ENCODE results near the gene ZMAT5.

The ZMAT5 gene

GRCh38 chr22:29780748-29781676 lies 14.2 kb upstream of the ZMAT5 start:
- Mint-ChIP-seq H3K4me3 (no peak overlapping the region), H3K9me3 (no peaks in the 10 kb centered on the region), H3K27ac (peak overlapping the region in 1 of 2 donors; percentile 9), H3K36me3 (ENCODE audit: insufficient read depth) (peaks cover 4% of the 10 kb centered on the region), H3K27me3 (no peaks in the 10 kb centered on the region), H3K4me1 (ENCODE audit: low read depth in 2 of 2) (no peaks in the 10 kb centered on the region)
- no peak for DNase-seq
- no peak for ATAC-seq (replicated peaks)

- DNase-seq: no peak
- Mint-ChIP-seq H3K4me1 (ENCODE audit: low read depth in 2 of 2) (no peaks in the 10 kb centered on the region), H3K27me3 (no peaks in the 10 kb centered on the region), H3K9me3 (no peaks in the 10 kb centered on the region), H3K27ac (no peak overlapping the region), H3K4me3 (no peak overlapping the region), H3K36me3 (ENCODE audit: insufficient read depth) (no peaks in the 10 kb centered on the region)
- ATAC-seq (replicated peaks): no peak
Observed at GRCh38 chr22:29780220-29780619, 13.4 kb upstream of the ZMAT5 start.

GRCh38 chr22:29773233-29773632 lies 6.4 kb upstream of the ZMAT5 start:
- peaks cover 4 to 9% of the 10 kb centered on the region in 2 donors for H3K4me1 Mint-ChIP-seq (ENCODE audit: low read depth in 2 of 2)
- DNase-seq (no peak), ATAC-seq (replicated peaks) (no peak)
- H3K36me3 Mint-ChIP-seq (ENCODE audit: insufficient read depth): peaks cover 16% of the 10 kb centered on the region
- no peak overlapping the region for H3K4me3 Mint-ChIP-seq
- H3K27ac Mint-ChIP-seq: no peak overlapping the region
- H3K9me3 Mint-ChIP-seq: no peaks in the 10 kb centered on the region
- H3K27me3 Mint-ChIP-seq: no peaks in the 10 kb centered on the region

- Mint-ChIP-seq H3K27ac (no peak overlapping the region), H3K4me3 (no peak overlapping the region), H3K9me3 (no peaks in the 10 kb centered on the region), H3K36me3 (ENCODE audit: insufficient read depth) (peaks cover 23% of the 10 kb centered on the region), H3K27me3 (no peaks in the 10 kb centered on the region), H3K4me1 (ENCODE audit: low read depth in 2 of 2) (peaks cover 15 to 19% of the 10 kb centered on the region in 2 donors)
- ATAC-seq (replicated peaks) (no peak), DNase-seq (no peak)
Observed at GRCh38 chr22:29772170-29772641, 5.4 kb upstream of the ZMAT5 start.

GRCh38 chr22:29769723-29770321 lies 3.0 kb upstream of the ZMAT5 start:
- peaks cover 36 to 37% of the 10 kb centered on the region in 2 donors for H3K4me1 Mint-ChIP-seq (ENCODE audit: low read depth in 2 of 2)
- ATAC-seq (replicated peaks) (no peak), DNase-seq (no peak)
- H3K27ac Mint-ChIP-seq: no peak overlapping the region
- H3K4me3 Mint-ChIP-seq: no peak overlapping the region
- no peaks in the 10 kb centered on the region for H3K27me3 Mint-ChIP-seq
- peaks cover 33% of the 10 kb centered on the region for H3K36me3 Mint-ChIP-seq (ENCODE audit: insufficient read depth)
- no peaks in the 10 kb centered on the region for H3K9me3 Mint-ChIP-seq

- H3K4me3 Mint-ChIP-seq: peak overlapping the region; percentile 99 to 100
- peaks cover 36 to 38% of the 10 kb centered on the region in 2 donors for H3K4me1 Mint-ChIP-seq (ENCODE audit: low read depth in 2 of 2)
- H3K27me3 Mint-ChIP-seq: no peaks in the 10 kb centered on the region
- H3K27ac Mint-ChIP-seq: peak overlapping the region; percentile 99
- no peaks in the 10 kb centered on the region for H3K9me3 Mint-ChIP-seq
- ATAC-seq (replicated peaks) (no peak), DNase-seq (no peak)
- H3K36me3 Mint-ChIP-seq (ENCODE audit: insufficient read depth): peaks cover 33% of the 10 kb centered on the region
Observed at GRCh38 chr22:29768052-29768693, 1.4 kb upstream of the ZMAT5 start.

GRCh38 chr22:29767171-29768051 lies 604 bp upstream of the ZMAT5 start, which contains the start of gene UQCR10:
Gene UQCR10 (plus strand): TSS chr22:29767369. CDS start chr22:29767399, 30 bp downstream.
- ATAC-seq (replicated peaks) (peak; percentile 79), DNase-seq (peak; percentile 84 to 91 (median 89))
- Mint-ChIP-seq H3K36me3 (ENCODE audit: insufficient read depth) (peaks cover 33% of the 10 kb centered on the region), H3K27ac (peak within 1 kb of the TSS; percentile 99), H3K9me3 (no peaks in the 10 kb centered on the region), H3K4me3 (peak within 1 kb of the TSS; percentile 99 to 100), H3K27me3 (no peaks in the 10 kb centered on the region), H3K4me1 (ENCODE audit: low read depth in 2 of 2) (peaks cover 36 to 38% of the 10 kb centered on the region in 2 donors)

- DNase-seq (no peak), ATAC-seq (replicated peaks) (no peak)
- peaks cover 32% of the 10 kb centered on the region for H3K36me3 Mint-ChIP-seq (ENCODE audit: insufficient read depth)
- H3K27me3 Mint-ChIP-seq: no peaks in the 10 kb centered on the region
- peaks cover 36 to 38% of the 10 kb centered on the region in 2 donors for H3K4me1 Mint-ChIP-seq (ENCODE audit: low read depth in 2 of 2)
- peak overlapping the region; percentile 99 for H3K27ac Mint-ChIP-seq
- peak overlapping the region; percentile 99 to 100 for H3K4me3 Mint-ChIP-seq
- H3K9me3 Mint-ChIP-seq: no peaks in the 10 kb centered on the region
Observed at GRCh38 chr22:29765905-29766631, 739 bp downstream of the ZMAT5 start.

GRCh38 chr22:29762263-29762662 lies 4.5 kb downstream of the ZMAT5 start:
- no peak overlapping the region for H3K27ac Mint-ChIP-seq
- peaks cover 18 to 24% of the 10 kb centered on the region in 2 donors for H3K4me1 Mint-ChIP-seq (ENCODE audit: low read depth in 2 of 2)
- no peak overlapping the region for H3K4me3 Mint-ChIP-seq
- ATAC-seq (replicated peaks) (no peak), DNase-seq (no peak)
- no peaks in the 10 kb centered on the region for H3K27me3 Mint-ChIP-seq
- H3K36me3 Mint-ChIP-seq (ENCODE audit: insufficient read depth): peaks cover 11% of the 10 kb centered on the region
- H3K9me3 Mint-ChIP-seq: no peaks in the 10 kb centered on the region

- no peaks in the 10 kb centered on the region for H3K27me3 Mint-ChIP-seq
- H3K4me3 Mint-ChIP-seq: no peak overlapping the region
- no peaks in the 10 kb centered on the region for H3K36me3 Mint-ChIP-seq (ENCODE audit: insufficient read depth)
- no peak for ATAC-seq (replicated peaks)
- H3K9me3 Mint-ChIP-seq: no peaks in the 10 kb centered on the region
- DNase-seq: no peak
- H3K27ac Mint-ChIP-seq: peak overlapping the region in 1 of 2 donors; percentile 36
- peaks cover 3 to 4% of the 10 kb centered on the region in 2 donors for H3K4me1 Mint-ChIP-seq (ENCODE audit: low read depth in 2 of 2)
Observed at GRCh38 chr22:29758959-29759358, 7.8 kb downstream of the ZMAT5 start.

- Mint-ChIP-seq H3K36me3 (ENCODE audit: insufficient read depth) (no peaks in the 10 kb centered on the region), H3K27me3 (no peaks in the 10 kb centered on the region), H3K4me3 (no peak overlapping the region), H3K27ac (no peak overlapping the region), H3K9me3 (no peaks in the 10 kb centered on the region), H3K4me1 (ENCODE audit: low read depth in 2 of 2) (peaks cover 3 to 4% of the 10 kb centered on the region in 2 donors)
- no peak for DNase-seq
- no peak for ATAC-seq (replicated peaks)
Observed at GRCh38 chr22:29758068-29758622, 8.7 kb downstream of the ZMAT5 start.

- H3K27me3 Mint-ChIP-seq: no peaks in the 10 kb centered on the region
Observed at GRCh38 chr22:29757096-29757495, 9.7 kb downstream of the ZMAT5 start.

More at GRCh38 chr22:29757096-29757495, 9.7 kb downstream of the ZMAT5 start:
- Mint-ChIP-seq H3K36me3 (ENCODE audit: insufficient read depth) (no peaks in the 10 kb centered on the region), H3K27ac (peak overlapping the region in 1 of 2 donors; percentile 87), H3K4me1 (ENCODE audit: low read depth in 2 of 2) (peaks cover 4 to 7% of the 10 kb centered on the region in 2 donors), H3K9me3 (no peaks in the 10 kb centered on the region), H3K4me3 (no peak overlapping the region)
- no peak for DNase-seq
- ATAC-seq (replicated peaks): no peak
